Vagina (tissue), 2 donors: ENCODE measurements around the gene CLIC5. TPM values are rescaled to one million over a fixed set of nuclear protein-coding genes. Genes with fewer than 3 reads are reported as not detected.

Source experiments
- DNase-seq, 2 donors: peaks; one replicate each; pipeline ENCODE4 v3.0.0-alpha.2; 2017; ENCODE audit errors: extremely low spot score in 2 of 2
- H3K27ac ChIP-seq: fragments of 200-600 bp; sonication (generic); one replicate; pipeline ENCODE4 v1.5.1; 2019
- H3K27me3 ChIP-seq: fragments of 200-600 bp; sonication (generic); one replicate; pipeline ENCODE4 v1.5.1; 2019
- H3K36me3 ChIP-seq, 2 donors: fragments of 200-600 bp; sonication (generic); one replicate each; pipeline ENCODE4 v1.5.1; 2017 to 2019
- H3K4me1 ChIP-seq: fragments of 200-600 bp; sonication (generic); one replicate; pipeline ENCODE4 v1.5.1; 2019
- H3K4me3 ChIP-seq, 2 donors: fragments of 200-600 bp; sonication (generic); 1 replicate in 1 of 2; 2 replicates in 1 of 2; pipeline ENCODE4 v1.5.1; 2016 to 2019
- H3K9me3 ChIP-seq: fragments of 200-600 bp; sonication (generic); one replicate; pipeline ENCODE4 v1.5.1; 2019
- POLR2A ChIP-seq, 2 donors: fragments of 450-650 bp; IDR thresholded peaks; one replicate each; pipeline ENCODE4 v1.6.1; 2017; ENCODE audit warnings: antibody characterized with exemption in 2 of 2, mild to moderate bottlenecking in 2 of 2, moderate library complexity in 2 of 2
- POLR2AphosphoS5 ChIP-seq, 2 donors: sonication (generic); formaldehyde crosslinking; IDR thresholded peaks; one replicate each; pipeline ENCODE4 v1.9.0; 2017; ENCODE audit warnings: antibody characterized with exemption in 2 of 2, mild to moderate bottlenecking in 2 of 2, low read depth in 1 of 2; ENCODE audit not compliant: insufficient read depth in 1 of 2
- intact Hi-C: fragments of 100-400 bp; cut with DNase I; formaldehyde crosslinking; loops from one replicate; pipeline ENCODE4 v1.15.1; 2023
- total RNA-seq: library from RNA; depleted of rRNA; stranded (reverse); fragments of >200 nt; gene quantifications from one replicate; pipeline ENCODE4 v1.2.3, GENCODE V29; 2016
- TF ChIP-seq, protein P1 (sequence below), 3 experiments: fragments of 450-650 bp in 2 of 3; fragments of 200-600 bp in 1 of 3; sonication (generic) in 1 of 3; IDR thresholded peaks; one replicate each; pipeline ENCODE4 v1.5.1; 2017 to 2019; ENCODE audit warnings: antibody characterized with exemption in 3 of 3, mild to moderate bottlenecking in 2 of 3, moderate library complexity in 2 of 3

CLIC5 gene
- total RNA-seq: 3.4 TPM

DNA sequence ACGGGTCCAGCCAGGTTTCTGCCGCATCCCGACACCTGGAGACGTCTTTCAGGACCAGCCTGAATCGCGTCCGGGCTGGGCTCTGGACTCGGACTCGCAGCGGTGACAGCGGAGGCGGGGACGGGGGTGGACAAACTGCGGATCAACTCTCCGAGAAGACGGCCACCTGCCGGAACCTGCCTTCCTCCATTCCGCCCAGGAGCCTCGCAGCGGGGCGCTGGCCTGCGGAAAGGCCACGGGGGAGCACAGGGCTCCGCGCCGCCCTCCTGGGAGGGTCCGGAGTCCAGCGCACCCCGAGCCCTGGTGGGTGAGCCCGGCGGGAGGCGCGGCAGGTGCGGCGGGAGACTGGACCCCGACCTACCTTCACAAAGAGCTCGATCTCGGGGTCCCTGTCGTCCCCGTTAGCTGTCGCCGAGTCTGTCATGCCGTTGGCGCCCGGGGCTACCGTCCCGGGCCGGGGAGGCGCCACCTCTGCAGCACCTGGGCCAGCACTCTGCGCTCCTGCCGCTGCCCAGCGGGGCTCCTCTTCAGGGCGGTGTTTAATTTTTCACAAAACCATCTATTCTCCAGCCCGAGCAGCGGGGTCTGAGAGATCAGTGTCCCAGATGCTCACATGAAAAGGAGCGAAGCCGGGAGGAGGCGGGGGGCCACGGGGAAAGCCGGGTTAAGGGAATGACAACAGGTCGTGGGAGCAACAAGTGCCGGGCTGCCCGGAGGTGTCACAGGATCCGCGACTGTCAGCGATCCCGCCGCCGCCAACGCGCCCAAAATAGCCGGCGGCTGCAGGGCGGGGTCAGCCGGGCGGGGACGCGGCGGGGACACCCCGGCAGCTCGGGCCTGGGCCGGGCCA lies at the start of gene CLIC5:
Gene CLIC5, minus strand, starts transcription at position 742 of the 850 bp plus-strand sequence. Its CDS starts 318 bp downstream, at position 424.
- no peak for TF ChIP-seq POLR2A (IDR thresholded peaks at IDR 0.05)
- TF ChIP-seq, protein P1, sequence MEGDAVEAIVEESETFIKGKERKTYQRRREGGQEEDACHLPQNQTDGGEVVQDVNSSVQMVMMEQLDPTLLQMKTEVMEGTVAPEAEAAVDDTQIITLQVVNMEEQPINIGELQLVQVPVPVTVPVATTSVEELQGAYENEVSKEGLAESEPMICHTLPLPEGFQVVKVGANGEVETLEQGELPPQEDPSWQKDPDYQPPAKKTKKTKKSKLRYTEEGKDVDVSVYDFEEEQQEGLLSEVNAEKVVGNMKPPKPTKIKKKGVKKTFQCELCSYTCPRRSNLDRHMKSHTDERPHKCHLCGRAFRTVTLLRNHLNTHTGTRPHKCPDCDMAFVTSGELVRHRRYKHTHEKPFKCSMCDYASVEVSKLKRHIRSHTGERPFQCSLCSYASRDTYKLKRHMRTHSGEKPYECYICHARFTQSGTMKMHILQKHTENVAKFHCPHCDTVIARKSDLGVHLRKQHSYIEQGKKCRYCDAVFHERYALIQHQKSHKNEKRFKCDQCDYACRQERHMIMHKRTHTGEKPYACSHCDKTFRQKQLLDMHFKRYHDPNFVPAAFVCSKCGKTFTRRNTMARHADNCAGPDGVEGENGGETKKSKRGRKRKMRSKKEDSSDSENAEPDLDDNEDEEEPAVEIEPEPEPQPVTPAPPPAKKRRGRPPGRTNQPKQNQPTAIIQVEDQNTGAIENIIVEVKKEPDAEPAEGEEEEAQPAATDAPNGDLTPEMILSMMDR (IDR thresholded peaks at IDR 0.05): no peak
- peak in 1 of 2 donors; percentile 9 for TF ChIP-seq POLR2AphosphoS5 (IDR thresholded peaks at IDR 0.05; ENCODE audit: insufficient read depth in 1 of 2, low read depth in 1 of 2)
- Histone ChIP-seq H3K27ac (peak within 1 kb of the TSS; percentile 37), H3K27me3 (no peaks in the 10 kb centered on the region), H3K4me3 (peak within 1 kb of the TSS; percentile 46 to 52), H3K4me1 (peaks cover 22% of the 10 kb centered on the region), H3K36me3 (no peaks in the 10 kb centered on the region), H3K9me3 (no peaks in the 10 kb centered on the region)
- DNase-seq: no peak
- intact Hi-C loops: no loop called here

DNA sequence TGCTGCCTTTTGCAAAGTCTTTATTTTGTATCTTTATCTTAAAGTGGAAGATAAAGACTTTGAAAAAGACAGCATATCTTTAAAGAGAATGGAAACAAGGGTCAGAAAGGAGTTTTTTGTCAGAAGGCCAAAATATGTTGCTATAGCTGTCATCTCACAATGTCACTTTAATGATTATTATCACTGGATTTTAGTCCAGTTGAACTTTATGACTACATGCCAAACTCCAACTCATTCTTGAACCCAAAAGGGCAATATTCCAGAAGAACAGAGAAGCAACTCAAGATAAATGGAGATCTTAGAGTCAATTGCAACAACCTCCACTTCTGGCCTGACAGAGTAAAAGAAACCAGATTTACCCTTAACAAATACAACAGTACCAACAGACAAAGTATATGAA lies 47.3 kb upstream of the CLIC5 start:
- Histone ChIP-seq H3K27me3 (no peaks in the 10 kb centered on the region), H3K9me3 (no peaks in the 10 kb centered on the region), H3K4me1 (no peaks in the 10 kb centered on the region), H3K4me3 (no peak overlapping the region), H3K36me3 (no peaks in the 10 kb centered on the region), H3K27ac (no peak overlapping the region)
- intact Hi-C loops: no loop called here
- no peak for DNase-seq
- TF ChIP-seq, protein P1 (IDR thresholded peaks at IDR 0.05): no peak
- TF ChIP-seq POLR2AphosphoS5 (IDR thresholded peaks at IDR 0.05; ENCODE audit: insufficient read depth in 1 of 2, low read depth in 1 of 2): no peak
- TF ChIP-seq POLR2A (IDR thresholded peaks at IDR 0.05): no peak

DNA sequence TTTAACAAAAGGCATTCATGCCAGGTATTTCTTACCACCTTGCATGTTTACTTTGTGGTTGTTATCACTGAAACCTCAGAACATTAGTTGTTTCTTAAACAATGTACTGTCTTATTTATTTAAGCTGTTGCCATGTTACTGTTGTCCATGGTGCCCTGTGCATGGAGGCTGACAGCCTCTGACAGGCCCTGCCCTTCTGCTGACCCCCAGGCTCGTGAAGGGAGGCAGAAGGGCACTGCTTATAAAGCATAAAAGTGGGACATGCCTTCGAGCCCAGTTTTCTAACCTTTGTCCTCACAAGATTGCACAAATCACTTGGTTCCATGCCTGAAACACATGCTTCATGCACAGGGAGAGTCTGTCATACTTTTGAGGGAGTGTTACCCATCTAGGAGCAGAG lies 46.7 kb upstream of the CLIC5 start:
- Histone ChIP-seq H3K4me3 (no peak overlapping the region), H3K27me3 (no peaks in the 10 kb centered on the region), H3K9me3 (no peaks in the 10 kb centered on the region), H3K27ac (no peak overlapping the region), H3K4me1 (no peaks in the 10 kb centered on the region), H3K36me3 (no peaks in the 10 kb centered on the region)
- no peak for DNase-seq
- intact Hi-C loops: no loop called here
- TF ChIP-seq POLR2AphosphoS5 (IDR thresholded peaks at IDR 0.05; ENCODE audit: insufficient read depth in 1 of 2, low read depth in 1 of 2): no peak
- TF ChIP-seq, protein P1 (IDR thresholded peaks at IDR 0.05): no peak
- TF ChIP-seq POLR2A (IDR thresholded peaks at IDR 0.05): no peak

- H3K27me3 ChIP-seq: no peaks in the 10 kb centered on the region
- no peak for DNase-seq
- TF ChIP-seq POLR2A (IDR thresholded peaks at IDR 0.05) (no peak), POLR2AphosphoS5 (IDR thresholded peaks at IDR 0.05; ENCODE audit: insufficient read depth in 1 of 2, low read depth in 1 of 2) (no peak)
- TF ChIP-seq, protein P1 (IDR thresholded peaks at IDR 0.05): no peak
- H3K9me3 ChIP-seq: no peaks in the 10 kb centered on the region
- H3K27ac ChIP-seq: peak overlapping the region; percentile 35
- H3K4me3 ChIP-seq: no peak overlapping the region
- intact Hi-C loops: no loop called here
- no peaks in the 10 kb centered on the region for H3K4me1 ChIP-seq
- H3K36me3 ChIP-seq: no peaks in the 10 kb centered on the region
These were observed 45.8 kb upstream of the CLIC5 start for GRCh38 chr6:46061497-46061896.

GRCh38 chr6:46059608-46060007 lies 43.9 kb upstream of the CLIC5 start:
- no peak for TF ChIP-seq POLR2A (IDR thresholded peaks at IDR 0.05)
- TF ChIP-seq POLR2AphosphoS5 (IDR thresholded peaks at IDR 0.05; ENCODE audit: insufficient read depth in 1 of 2, low read depth in 1 of 2): no peak
- TF ChIP-seq, protein P1 (IDR thresholded peaks at IDR 0.05): no peak
- Histone ChIP-seq H3K4me3 (no peak overlapping the region), H3K4me1 (no peaks in the 10 kb centered on the region), H3K9me3 (no peaks in the 10 kb centered on the region), H3K36me3 (no peaks in the 10 kb centered on the region), H3K27ac (no peak overlapping the region), H3K27me3 (no peaks in the 10 kb centered on the region)
- DNase-seq: no peak
- intact Hi-C loops: no loop called here
